ENCODE data around the gene OGN.

GRCh38 chr9:92378865-92379560 lies 25.4 kb downstream of the OGN start:
- TF ChIP-seq POLR2AphosphoS5 (IDR thresholded peaks at IDR 0.05; ENCODE audit: low read depth, low read length), result no peak
- no peak for TF ChIP-seq REST (IDR thresholded peaks at IDR 0.05; ENCODE audit: insufficient read depth in 1 of 2, low read depth in 2 of 2, low read length in 2 of 2)
- TF ChIP-seq SIN3A (IDR thresholded peaks at IDR 0.05; ENCODE audit: borderline replicate concordance, insufficient read depth, low read length), result no peak
- no peak for TF ChIP-seq TAF1 (IDR thresholded peaks at IDR 0.05; ENCODE audit: borderline replicate concordance, insufficient read depth, low read length)
